Ovary (tissue), 9 donors: ENCODE data around the gene F3. TPM values are rescaled to one million over a fixed set of nuclear protein-coding genes. Genes with fewer than 3 reads are reported as not detected.

Experiments used
- DNase-seq, 5 donors: peaks; one replicate each; pipeline ENCODE4 v3.0.0-alpha.2; 2019 to 2020
- H3K27ac ChIP-seq, 2 donors: fragments of 200-600 bp; one replicate each; pipeline versions ENCODE4 v1.5.1 to v1.8.0; 2019 to 2022
- H3K27me3 ChIP-seq: fragments of 200-600 bp; one replicate; pipeline ENCODE4 v1.8.0; 2022
- H3K36me3 ChIP-seq: fragments of 200-600 bp; sonication (generic); one replicate; pipeline ENCODE4 v1.5.1; 2019
- H3K4me1 ChIP-seq: one replicate; pipeline ENCODE4 v1.8.1; 2013; ENCODE audit warnings: mild to moderate bottlenecking, moderate library complexity; ENCODE audit not compliant: insufficient read depth
- H3K4me3 ChIP-seq: fragments of 200-600 bp; sonication (generic); one replicate; pipeline ENCODE4 v1.5.1; 2017
- H3K9me3 ChIP-seq, 2 donors: fragments of 200-600 bp in 1 of 2; sonication (generic) in 1 of 2; one replicate each; pipeline versions ENCODE4 v1.5.1 to v1.8.1; 2013 to 2019; ENCODE audit warnings: mild to moderate bottlenecking in 1 of 2, moderate library complexity in 1 of 2
- CTCF ChIP-seq, 3 donors: fragments of 450-650 bp in 2 of 3; fragments of 200-600 bp in 1 of 3; IDR thresholded peaks; one replicate each; pipeline versions ENCODE4 v1.5.1 to v1.8.0; 2016 to 2022; ENCODE audit warnings: antibody characterized with exemption in 3 of 3, mild to moderate bottlenecking in 1 of 3
- EP300 ChIP-seq: sonication (generic); formaldehyde crosslinking; IDR thresholded peaks from one replicate; pipeline ENCODE4 v1.6.1; 2017; ENCODE audit warnings: antibody characterized with exemption
- POLR2A ChIP-seq: fragments of 450-650 bp; IDR thresholded peaks from one replicate; pipeline ENCODE4 v1.6.1; 2017; ENCODE audit warnings: antibody characterized with exemption, mild to moderate bottlenecking, moderate library complexity
- WGBS, 3 donors: extraction: QIAGEN DNeasy Blood & Tissue Kit in 1 of 3; methylation state at CpG; one replicate each; pipeline versions ENCODE4 v1.1.5 to v1.1.7; 2013 to 2017; 5-methylcytosine and 5-hydroxymethylcytosine counted together
- intact Hi-C, 4 donors: fragments of 100-400 bp; cut with DNase I; formaldehyde crosslinking; loops; one replicate each; pipeline versions ENCODE4 v1.11.0 to v1.15.1; 2022 to 2023
- polyA plus RNA-seq, 2 donors: library from polyadenylated mRNA; stranded (reverse); fragments of 200-250 nt in 1 of 2; fragments of 350-450 nt in 1 of 2; fragmentation: Illumina TruSeq in 1 of 2; extraction: RNeasy Lipid Tissue Mini Kit (QIAGEN cat#74804) in 1 of 2; gene quantifications; one replicate each; pipeline ENCODE4 v1.2.3, GENCODE V29; 2013 to 2014
- total RNA-seq, 7 donors: library from RNA; depleted of rRNA in 2 of 7; stranded (reverse); fragments of >200 nt in 2 of 7; fragmentation: NEBNext Ultra II Directional in 3 of 7; extraction: Animal tissue kit (Norgen Biotek cat#: 25700) in 3 of 7; gene quantifications; one replicate each; pipeline versions ENCODE4 v1.1.0 to v1.2.4, GENCODE V29; 2016 to 2023
- donor health status: DM: no; HTN: no; CAD: no; lungs with moderate emphysema.
- donor health status: DM: no; HTN: no; CAD: no.
- donor health status: Bipolar disorder and iron deficiency.
- donor health status: DM: yes; HTN: yes; CAD: no.
- donor health status: DM: no; HTN: no; CAD: no.
- donor health status: DM: yes; HTN: yes; CAD: no.

Gene F3
- total and polyA plus RNA-seq, 9 donors = 29.0 to 365 (median 92.4) TPM

GRCh38 chr1:94551449-94551848, 9.9 kb upstream of the F3 start:
- no peak overlapping the region for H3K4me3 ChIP-seq

GRCh38 chr1:94550800-94551241, 9.3 kb upstream of the F3 start:
- H3K36me3 ChIP-seq = no peaks in the 10 kb centered on the region
- no peak for TF ChIP-seq POLR2A
- no peak for TF ChIP-seq CTCF (IDR thresholded peaks at IDR 0.05)
- H3K4me1 ChIP-seq = peaks cover 16% of the 10 kb centered on the region
- intact Hi-C loops = no loop called here
- no peaks in the 10 kb centered on the region for H3K9me3 ChIP-seq
- H3K27me3 ChIP-seq = no peaks in the 10 kb centered on the region
- WGBS, 3 donors = 79 to 84% (median 79%) methylated on average over 5 of the region's 5 CpGs
- no peak overlapping the region for H3K27ac ChIP-seq
- DNase-seq = no peak
- H3K4me3 ChIP-seq = no peak overlapping the region

More at GRCh38 chr1:94551449-94551848, 9.9 kb upstream of the F3 start:
- Histone ChIP-seq H3K27ac (peak overlapping the region; percentile 49 to 66), H3K4me1 (peaks cover 16% of the 10 kb centered on the region), H3K36me3 (no peaks in the 10 kb centered on the region), H3K27me3 (no peaks in the 10 kb centered on the region), H3K9me3 (no peaks in the 10 kb centered on the region)
- intact Hi-C loops = no loop called here
- 94 to 96% (median 94%) methylated on average over 7 of the region's 7 CpGs for WGBS, 3 donors
- TF ChIP-seq CTCF (IDR thresholded peaks at IDR 0.05) (no peak), EP300 (no peak), POLR2A (no peak)
- DNase-seq = no peak

DNA sequence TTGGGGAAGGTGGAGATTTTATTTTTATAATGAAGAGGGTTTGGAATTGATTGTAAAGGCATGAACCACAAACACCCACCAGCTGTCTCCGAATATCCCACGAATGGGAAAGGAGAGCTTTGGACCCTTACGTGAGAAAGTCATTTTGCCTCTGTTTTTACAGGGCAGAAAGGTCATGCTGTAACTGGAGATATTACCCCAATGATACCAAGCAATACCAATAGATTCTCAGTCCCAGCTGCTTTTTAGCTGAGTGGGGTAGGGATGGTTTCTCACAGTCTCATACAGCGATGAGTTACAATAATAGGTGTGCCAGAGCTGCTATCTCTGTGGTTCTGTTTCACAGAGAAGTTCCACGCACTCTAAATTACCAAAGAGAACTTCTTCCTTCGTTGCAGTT, 8.8 kb upstream of the F3 start:
- DNase-seq = no peak
- WGBS, 3 donors = 74 to 84% (median 77%) methylated on average over 6 of the region's 6 CpGs
- Histone ChIP-seq H3K4me1 (peaks cover 16% of the 10 kb centered on the region), H3K9me3 (no peaks in the 10 kb centered on the region), H3K36me3 (no peaks in the 10 kb centered on the region), H3K27ac (no peak overlapping the region), H3K4me3 (no peak overlapping the region), H3K27me3 (no peaks in the 10 kb centered on the region)
- TF ChIP-seq CTCF (IDR thresholded peaks at IDR 0.05) (no peak), POLR2A (no peak), EP300 (no peak)
- intact Hi-C loops = no loop called here

- intact Hi-C loops = loop anchor here in 2 of 4 donors (10.0 kb wide), 1 partner anchor 155 kb away; no protein-coding TSS in a partner anchor
- no peak for TF ChIP-seq EP300
- Histone ChIP-seq H3K4me1 (peaks cover 16% of the 10 kb centered on the region), H3K4me3 (no peak overlapping the region), H3K27me3 (no peaks in the 10 kb centered on the region), H3K9me3 (no peaks in the 10 kb centered on the region), H3K36me3 (no peaks in the 10 kb centered on the region), H3K27ac (no peak overlapping the region)
- WGBS, 3 donors = 81 to 87% (median 83%) methylated on average over 5 of the region's 5 CpGs
- DNase-seq = no peak
Measured at GRCh38 chr1:94549706-94550105, 8.1 kb upstream of the F3 start.

GRCh38 chr1:94544706-94545490, 3.3 kb upstream of the F3 start:
- TF ChIP-seq EP300 (no peak), CTCF (IDR thresholded peaks at IDR 0.05) (peak in 1 of 3 donors; percentile 11)
- 26 to 42% (median 33%) methylated on average over 4 of the region's 4 CpGs for WGBS, 3 donors
- Histone ChIP-seq H3K27me3 (no peaks in the 10 kb centered on the region), H3K27ac (peak overlapping the region in 1 of 2 donors; percentile 7), H3K4me3 (no peak overlapping the region), H3K4me1 (peaks cover 6% of the 10 kb centered on the region), H3K36me3 (no peaks in the 10 kb centered on the region), H3K9me3 (no peaks in the 10 kb centered on the region)
- DNase-seq = no peak
- intact Hi-C loops = loop anchor here in 2 of 4 donors (10.0 kb wide), 1 partner anchor 160 kb away; no protein-coding TSS in a partner anchor
